ENCODE results near the gene ACOX1. TPM values are rescaled to one million over a fixed set of nuclear protein-coding genes. Genes with fewer than 3 reads are reported as not detected.

ACOX1 gene
- total RNA-seq, 4 donors from 2014 or later: 46.9 to 73.3 (median 62.3) TPM

- intact Hi-C loops (cut with DNase I): loop anchor here (5.0 kb wide), 1 partner anchor 98 kb away; no protein-coding TSS in a partner anchor
- no peaks in the 10 kb centered on the region for H3K27me3 ChIP-seq
- H3K9me3 ChIP-seq: no peaks in the 10 kb centered on the region
- peak overlapping the region; percentile 24 to 80 (median 70) for H3K27ac ChIP-seq
- peaks cover 4 to 23% (median 5%) of the 10 kb centered on the region in 3 donors for H3K36me3 ChIP-seq
- no peak for DNase-seq
- no peak overlapping the region for H3K4me3 ChIP-seq
- TF ChIP-seq CTCF (IDR thresholded peaks at IDR 0.05): no peak
- no peak for TF ChIP-seq POLR2A (IDR thresholded peaks at IDR 0.05)
- 43 to 64% methylated on average over 9 to 14 of the region's 14 CpGs for WGBS, 2 donors
- H3K4me1 ChIP-seq: peaks cover 16 to 77% (median 23%) of the 10 kb centered on the region in 3 donors
These were observed 69.7 kb downstream of the ACOX1 start for GRCh38 chr17:75909051-75909811.

- intact Hi-C loops (cut with DNase I): loop anchor here (5.0 kb wide), 1 partner anchor 99 kb away; no protein-coding TSS in a partner anchor
- 47 to 54% methylated on average over 5 to 6 of the region's 6 CpGs for WGBS, 2 donors
- Histone ChIP-seq H3K4me1 (peaks cover 25 to 84% (median 33%) of the 10 kb centered on the region in 3 donors), H3K27ac (peak overlapping the region in 3 of 4 donors; percentile 6 to 74 (median 26)), H3K9me3 (no peaks in the 10 kb centered on the region), H3K36me3 (peaks cover 0 to 13% (median 0%) of the 10 kb centered on the region in 3 donors), H3K27me3 (no peaks in the 10 kb centered on the region), H3K4me3 (no peak overlapping the region)
- TF ChIP-seq CTCF (IDR thresholded peaks at IDR 0.05) (no peak), POLR2A (IDR thresholded peaks at IDR 0.05) (no peak)
- no peak for DNase-seq
These were observed 70.8 kb downstream of the ACOX1 start for GRCh38 chr17:75908201-75908600.

- peaks cover 0 to 19% (median 5%) of the 10 kb centered on the region in 3 donors for H3K36me3 ChIP-seq
- no peak for DNase-seq
- no peak overlapping the region for H3K4me3 ChIP-seq
- TF ChIP-seq CTCF (IDR thresholded peaks at IDR 0.05): no peak
- TF ChIP-seq POLR2A (IDR thresholded peaks at IDR 0.05): no peak
- H3K9me3 ChIP-seq: no peaks in the 10 kb centered on the region
- 67 to 73% methylated on average over 7 to 10 of the region's 10 CpGs for WGBS, 2 donors
- intact Hi-C loops (cut with DNase I): loop anchor here (5.0 kb wide), 1 partner anchor 101 kb away; no protein-coding TSS in a partner anchor
- H3K27me3 ChIP-seq: no peaks in the 10 kb centered on the region
- H3K27ac ChIP-seq: peak overlapping the region; percentile 90 to 95 (median 92)
- peaks cover 25 to 75% (median 36%) of the 10 kb centered on the region in 3 donors for H3K4me1 ChIP-seq
These were observed 72.7 kb downstream of the ACOX1 start for GRCh38 chr17:75906143-75906884.

GRCh38 chr17:75904749-75905521 is 74.0 kb downstream of the ACOX1 start, which contains the start of gene MRPL38:
Gene MRPL38, minus strand, starts transcription at chr17:75904884. Its CDS starts 9 bp downstream, at chr17:75904875.
- WGBS, 2 donors: 2 to 6% methylated on average over 9 to 19 of the region's 69 CpGs
- H3K4me3 ChIP-seq: peak within 1 kb of the TSS; percentile 66 to 92 (median 84)

More at GRCh38 chr17:75904749-75905521, 74.0 kb downstream of the ACOX1 start, which contains the start of gene MRPL38:
- H3K27me3 ChIP-seq: no peaks in the 10 kb centered on the region
- H3K9me3 ChIP-seq: no peaks in the 10 kb centered on the region
- peaks cover 17 to 61% (median 27%) of the 10 kb centered on the region in 3 donors for H3K4me1 ChIP-seq
- peaks cover 10 to 33% (median 11%) of the 10 kb centered on the region in 3 donors for H3K36me3 ChIP-seq
- peak; percentile 97 to 100 (median 100) for TF ChIP-seq CTCF (IDR thresholded peaks at IDR 0.05)
- peak in 3 of 4 donors; percentile 34 to 58 (median 41) for TF ChIP-seq POLR2A (IDR thresholded peaks at IDR 0.05)
- intact Hi-C loops (cut with DNase I): loop anchor here (5.0 kb wide), 1 partner anchor 102 kb away; no protein-coding TSS in a partner anchor
- H3K27ac ChIP-seq: peak within 1 kb of the TSS; percentile 90 to 95 (median 92)
- peak; percentile 78 for DNase-seq
